Measurements from ENCODE around the gene DUT. TPM values are rescaled to one million over a fixed set of nuclear protein-coding genes. Genes with fewer than 3 reads are reported as not detected.

DUT gene
- total and polyA plus RNA-seq, 2 of the 8 experiments (the other 6 are each of a cell fraction or from before 2014, with no cell fraction given) = 71.5 to 246 TPM

GRCh38 chr15:48358229-48359152 lies 27.3 kb downstream of the DUT start:
- Histone ChIP-seq H3K23me2 (ENCODE audit: low read depth, low read length) (no peaks in the 10 kb centered on the region), H2BK20ac (ENCODE audit: low read length) (no peak overlapping the region), H2BK5ac (ENCODE audit: low read depth, low read length) (no peak overlapping the region), H4K8ac (ENCODE audit: extremely low read depth, insufficient read depth, low read length) (no peak overlapping the region), H3K79me1 (ENCODE audit: low read depth, low read length) (no peaks in the 10 kb centered on the region), H3K23ac (ENCODE audit: insufficient read length) (no peak overlapping the region), H4K91ac (replicated peaks; ENCODE audit: insufficient read length, low read length) (no peak overlapping the region), H2AFZ (ENCODE audit: low read length) (no peak overlapping the region), H3K9me3 (ENCODE audit: insufficient read depth in 2 of 2, low read depth in 1 of 2, low read length in 1 of 2) (no peaks in the 10 kb centered on the region), H2BK15ac (ENCODE audit: low read length) (no peak overlapping the region), H3K79me2 (ENCODE audit: control insufficient read depth in 1 of 2, insufficient read depth in 2 of 2, low read length in 2 of 2) (no peaks in the 10 kb centered on the region), H3K4me3 (ENCODE audit: extremely low read depth in 1 of 4, insufficient read depth in 2 of 4, low read depth in 3 of 4, low read length in 4 of 4) (no peak overlapping the region), H3K18ac (ENCODE audit: extremely low read depth, low read length) (no peak overlapping the region), H2BK12ac (ENCODE audit: low read depth, low read length) (no peak overlapping the region), H4K5ac (ENCODE audit: insufficient read length, low read depth, low read length) (no peak overlapping the region), H3K9ac (replicated peaks in 1 of 4; ENCODE audit: extremely low read depth in 1 of 4, low read depth in 3 of 4, low read length in 3 of 4) (no peak overlapping the region), H3K14ac (ENCODE audit: insufficient read length) (no peak overlapping the region), H3K4me2 (ENCODE audit: insufficient read depth in 1 of 2, low read depth in 2 of 2, low read length in 2 of 2) (peak overlapping the region in 1 of 2 experiments; percentile 17; a peak in 1 of 4 replicates), H2AK5ac (ENCODE audit: low read depth, low read length) (no peak overlapping the region), H3K36me3 (ENCODE audit: control insufficient read depth in 2 of 4, insufficient read depth in 4 of 4, low read length in 3 of 4) (no peaks in the 10 kb centered on the region), H3K4ac (replicated peaks; ENCODE audit: insufficient read length, low read depth, low read length) (no peak overlapping the region), H3K4me1 (replicated peaks in 1 of 4; ENCODE audit: control insufficient read depth in 3 of 4, insufficient read depth in 4 of 4, low read length in 3 of 4) (no peaks in the 10 kb centered on the region), H2BK120ac (replicated peaks; ENCODE audit: low read depth, low read length) (no peak overlapping the region), H4K20me1 (replicated peaks in 1 of 2; ENCODE audit: control insufficient read depth in 1 of 2, insufficient read depth in 2 of 2, low read length in 2 of 2) (no peaks in the 10 kb centered on the region), H3K27me3 (replicated peaks in 1 of 4; ENCODE audit: control insufficient read depth in 3 of 4, extremely low read depth in 1 of 4, insufficient read depth in 3 of 4, low read length in 3 of 4) (no peaks in the 10 kb centered on the region), H3K56ac (replicated peaks; ENCODE audit: insufficient read length, low read depth, low read length) (no peak overlapping the region), H3K27ac (ENCODE audit: low read depth, low read length) (no peak overlapping the region)
- peak in 2 of 3 experiments; percentile 32 to 42; a peak in 2 of 4 replicates for TF ChIP-seq CTCF (IDR thresholded peaks at IDR 0.05; ENCODE audit: control extremely low read depth in 1 of 3, insufficient read depth in 1 of 3, low read depth in 1 of 3, low read length in 3 of 3)
- peak; percentile 61 to 77 for TF ChIP-seq RAD21 (IDR thresholded peaks at IDR 0.05 in 1 of 2, conservative IDR thresholded peaks at IDR 0.05 in 1 of 2; ENCODE audit: low read depth in 2 of 2, low read length in 2 of 2)
- no peak for TF ChIP-seq CHD1 (IDR thresholded peaks at IDR 0.05; ENCODE audit: low read depth, low read length)
- 69% methylated on average over 3 of the region's 3 CpGs; no CpG with 5 or more reads in 1 of the 2 experiments for WGBS, 2 experiments (ENCODE audit: extremely low coverage in 1 of 2, insufficient coverage in 1 of 2, insufficient read length in 1 of 2, insufficient replicate concordance in 2 of 2, low coverage in 1 of 2, low lambda C conversion rate in 2 of 2, missing lambda C conversion rate in 1 of 2)
- no peak for DNase-seq (ENCODE audit: low read depth in 1 of 2, low spot score in 2 of 2)
- ChIA-PET CTCF (ENCODE audit: partially characterized antibody) (interaction anchor here (0.6 to 5.3 kb wide), 45 partner anchors 8 to 497 kb away, joined by 3 to 36 read pairs (median 3); no protein-coding TSS in a partner anchor), POLR2A (ENCODE audit: partially characterized antibody) (no interaction called here)
- FAIRE-seq = peak; percentile 79

All from H1 (cell line).